ENCODE data around the gene MBP.

- TF ChIP-seq, protein P1, sequence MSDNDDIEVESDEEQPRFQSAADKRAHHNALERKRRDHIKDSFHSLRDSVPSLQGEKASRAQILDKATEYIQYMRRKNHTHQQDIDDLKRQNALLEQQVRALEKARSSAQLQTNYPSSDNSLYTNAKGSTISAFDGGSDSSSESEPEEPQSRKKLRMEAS (IDR thresholded peaks at IDR 0.05), result no peak
- TF ChIP-seq NFIC (IDR thresholded peaks at IDR 0.05) (no peak), CREB1 (IDR thresholded peaks at IDR 0.05; ENCODE audit: low read depth) (no peak), EP300 (IDR thresholded peaks at IDR 0.05; ENCODE audit: borderline replicate concordance) (no peak), TAF1 (IDR thresholded peaks at IDR 0.05; ENCODE audit: low read depth) (no peak), YY1 (IDR thresholded peaks at IDR 0.05; ENCODE audit: low read depth) (no peak), CEBPB (IDR thresholded peaks at IDR 0.05) (no peak), EGR1 (IDR thresholded peaks at IDR 0.05) (no peak)
- TF ChIP-seq, protein P2, sequence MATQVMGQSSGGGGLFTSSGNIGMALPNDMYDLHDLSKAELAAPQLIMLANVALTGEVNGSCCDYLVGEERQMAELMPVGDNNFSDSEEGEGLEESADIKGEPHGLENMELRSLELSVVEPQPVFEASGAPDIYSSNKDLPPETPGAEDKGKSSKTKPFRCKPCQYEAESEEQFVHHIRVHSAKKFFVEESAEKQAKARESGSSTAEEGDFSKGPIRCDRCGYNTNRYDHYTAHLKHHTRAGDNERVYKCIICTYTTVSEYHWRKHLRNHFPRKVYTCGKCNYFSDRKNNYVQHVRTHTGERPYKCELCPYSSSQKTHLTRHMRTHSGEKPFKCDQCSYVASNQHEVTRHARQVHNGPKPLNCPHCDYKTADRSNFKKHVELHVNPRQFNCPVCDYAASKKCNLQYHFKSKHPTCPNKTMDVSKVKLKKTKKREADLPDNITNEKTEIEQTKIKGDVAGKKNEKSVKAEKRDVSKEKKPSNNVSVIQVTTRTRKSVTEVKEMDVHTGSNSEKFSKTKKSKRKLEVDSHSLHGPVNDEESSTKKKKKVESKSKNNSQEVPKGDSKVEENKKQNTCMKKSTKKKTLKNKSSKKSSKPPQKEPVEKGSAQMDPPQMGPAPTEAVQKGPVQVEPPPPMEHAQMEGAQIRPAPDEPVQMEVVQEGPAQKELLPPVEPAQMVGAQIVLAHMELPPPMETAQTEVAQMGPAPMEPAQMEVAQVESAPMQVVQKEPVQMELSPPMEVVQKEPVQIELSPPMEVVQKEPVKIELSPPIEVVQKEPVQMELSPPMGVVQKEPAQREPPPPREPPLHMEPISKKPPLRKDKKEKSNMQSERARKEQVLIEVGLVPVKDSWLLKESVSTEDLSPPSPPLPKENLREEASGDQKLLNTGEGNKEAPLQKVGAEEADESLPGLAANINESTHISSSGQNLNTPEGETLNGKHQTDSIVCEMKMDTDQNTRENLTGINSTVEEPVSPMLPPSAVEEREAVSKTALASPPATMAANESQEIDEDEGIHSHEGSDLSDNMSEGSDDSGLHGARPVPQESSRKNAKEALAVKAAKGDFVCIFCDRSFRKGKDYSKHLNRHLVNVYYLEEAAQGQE (IDR thresholded peaks at IDR 0.05; ENCODE audit: low read depth), result no peak
These were observed 122.9 kb downstream of the MBP start for GRCh38 chr18:77009675-77010074.
